Ishikawa (cell line): Measurements from ENCODE around the gene CSRP3.

Experiments
- CREB1 ChIP-seq: IDR thresholded peaks from 2 replicates; pipeline ENCODE4 v1.6.1; 2012; ENCODE audit warnings: low read depth
- EP300 ChIP-seq: IDR thresholded peaks from 2 replicates; pipeline ENCODE4 v1.6.1; 2012; ENCODE audit warnings: borderline replicate concordance
- FOXM1 ChIP-seq: IDR thresholded peaks from 2 replicates; pipeline ENCODE4 v1.6.1; 2012; ENCODE audit warnings: low read depth, borderline replicate concordance
- NFIC ChIP-seq: IDR thresholded peaks from 2 replicates; pipeline ENCODE4 v1.6.1; 2012
- RAD21 ChIP-seq: IDR thresholded peaks from 2 replicates; pipeline ENCODE4 v1.6.1; 2012; ENCODE audit warnings: low read depth
- TAF1 ChIP-seq: IDR thresholded peaks from 2 replicates; pipeline ENCODE4 v1.6.1; 2012; ENCODE audit warnings: low read depth, mild to moderate bottlenecking
- TCF12 ChIP-seq: IDR thresholded peaks from 2 replicates; pipeline ENCODE4 v1.6.1; 2012; ENCODE audit warnings: low read depth
- YY1 ChIP-seq: IDR thresholded peaks from 2 replicates; pipeline ENCODE4 v1.6.1; 2012; ENCODE audit warnings: low read depth
- TF ChIP-seq, protein P1 (sequence below): IDR thresholded peaks from 2 replicates; pipeline ENCODE4 v1.6.1; 2012; ENCODE audit warnings: low read depth, mild to moderate bottlenecking

DNA sequence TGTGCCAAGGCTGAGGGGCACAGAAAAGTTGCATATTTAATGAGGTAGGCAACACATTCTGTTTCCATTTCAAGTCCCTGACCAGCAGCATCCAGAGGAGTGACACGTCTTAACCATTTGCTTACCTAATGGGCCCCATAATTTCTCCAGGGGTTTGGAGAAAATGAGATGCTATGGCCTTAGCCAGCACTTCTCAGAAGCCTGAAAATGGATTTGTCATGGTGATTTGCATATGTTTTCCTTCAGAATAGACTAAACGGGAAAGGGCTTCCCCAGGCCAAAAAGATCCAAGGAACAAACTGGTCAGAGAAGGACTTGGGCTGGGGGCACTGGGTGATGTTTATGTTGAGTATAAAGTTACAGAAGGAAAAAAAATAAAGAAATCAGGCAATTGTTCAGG, 16.7 kb downstream of the CSRP3 start:
- TF ChIP-seq, protein P1, sequence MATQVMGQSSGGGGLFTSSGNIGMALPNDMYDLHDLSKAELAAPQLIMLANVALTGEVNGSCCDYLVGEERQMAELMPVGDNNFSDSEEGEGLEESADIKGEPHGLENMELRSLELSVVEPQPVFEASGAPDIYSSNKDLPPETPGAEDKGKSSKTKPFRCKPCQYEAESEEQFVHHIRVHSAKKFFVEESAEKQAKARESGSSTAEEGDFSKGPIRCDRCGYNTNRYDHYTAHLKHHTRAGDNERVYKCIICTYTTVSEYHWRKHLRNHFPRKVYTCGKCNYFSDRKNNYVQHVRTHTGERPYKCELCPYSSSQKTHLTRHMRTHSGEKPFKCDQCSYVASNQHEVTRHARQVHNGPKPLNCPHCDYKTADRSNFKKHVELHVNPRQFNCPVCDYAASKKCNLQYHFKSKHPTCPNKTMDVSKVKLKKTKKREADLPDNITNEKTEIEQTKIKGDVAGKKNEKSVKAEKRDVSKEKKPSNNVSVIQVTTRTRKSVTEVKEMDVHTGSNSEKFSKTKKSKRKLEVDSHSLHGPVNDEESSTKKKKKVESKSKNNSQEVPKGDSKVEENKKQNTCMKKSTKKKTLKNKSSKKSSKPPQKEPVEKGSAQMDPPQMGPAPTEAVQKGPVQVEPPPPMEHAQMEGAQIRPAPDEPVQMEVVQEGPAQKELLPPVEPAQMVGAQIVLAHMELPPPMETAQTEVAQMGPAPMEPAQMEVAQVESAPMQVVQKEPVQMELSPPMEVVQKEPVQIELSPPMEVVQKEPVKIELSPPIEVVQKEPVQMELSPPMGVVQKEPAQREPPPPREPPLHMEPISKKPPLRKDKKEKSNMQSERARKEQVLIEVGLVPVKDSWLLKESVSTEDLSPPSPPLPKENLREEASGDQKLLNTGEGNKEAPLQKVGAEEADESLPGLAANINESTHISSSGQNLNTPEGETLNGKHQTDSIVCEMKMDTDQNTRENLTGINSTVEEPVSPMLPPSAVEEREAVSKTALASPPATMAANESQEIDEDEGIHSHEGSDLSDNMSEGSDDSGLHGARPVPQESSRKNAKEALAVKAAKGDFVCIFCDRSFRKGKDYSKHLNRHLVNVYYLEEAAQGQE, result no peak
- TF ChIP-seq RAD21 (no peak), EP300 (no peak), FOXM1 (no peak), NFIC (no peak), TAF1 (no peak), YY1 (no peak), CREB1 (no peak), TCF12 (no peak)
